OCI-LY7 (cell line): ENCODE results near the gene SLC66A3. TPM values are rescaled to one million over a fixed set of nuclear protein-coding genes. Genes with fewer than 3 reads are reported as not detected.

Source experiments
- Bru-seq: library from RNA; stranded (reverse); fragments of 400-500 nt; gene quantifications from one replicate; lab custom pipeline; 2021; lab: Mats Ljungman, UMichigan
- BruChase-seq, 2 experiments: library from RNA; stranded (reverse); fragments of 400-500 nt; gene quantifications; one replicate each; lab custom pipeline; 2021; lab: Mats Ljungman, UMichigan
- BruUV-seq: library from RNA; stranded (reverse); fragments of 400-500 nt; replicated peaks from 2 replicates; lab custom pipeline; 2021; lab: Mats Ljungman, UMichigan
- CTCF ChIA-PET: fragments of 300-600 bp; sonication (Branson Sonifier 250); formaldehyde crosslinking; loops from one replicate; lab custom pipeline; 2022; ENCODE audit warnings: antibody characterized with exemption; ENCODE audit not compliant: unreplicated experiment; lab: Charles Lee
- POLR2A ChIA-PET: fragments of 300-600 bp; sonication (Branson Sonifier 250); formaldehyde crosslinking; loops from one replicate; lab custom pipeline; 2022; ENCODE audit warnings: antibody characterized with exemption; lab: Charles Lee
- DNase-seq: peaks from one replicate; pipeline ENCODE4 v3.0.0-alpha.2; 2015; ENCODE audit warnings: low spot score
- H2AFZ ChIP-seq: fragments of 200-600 bp; sonication (generic), shearing (Covaris generic); 2 replicates; pipeline ENCODE4 v1.6.1; 2014; ENCODE audit warnings: mild to moderate bottlenecking, antibody characterized with exemption, low read length, moderate library complexity
- H3K27ac ChIP-seq: fragments of 200-600 bp; sonication (generic); 2 replicates; pipeline ENCODE4 v1.5.1; 2014; ENCODE audit warnings: mixed run types, low read depth, mild to moderate bottlenecking, moderate library complexity, low read length, inconsistent platforms; ENCODE audit not compliant: poor library complexity, severe bottlenecking
- H3K36me3 ChIP-seq: fragments of 200-600 bp; sonication (generic); 2 replicates; pipeline ENCODE4 v1.6.1; 2014; ENCODE audit warnings: mild to moderate bottlenecking, antibody characterized with exemption, low read length, moderate library complexity, mixed read lengths; ENCODE audit not compliant: insufficient read depth
- H3K4me1 ChIP-seq: fragments of 200-600 bp; sonication (generic); 2 replicates; pipeline ENCODE4 v1.5.1; 2014; ENCODE audit warnings: mild to moderate bottlenecking, low read length; ENCODE audit not compliant: insufficient read depth, poor library complexity, severe bottlenecking
- H3K4me2 ChIP-seq: fragments of 200-600 bp; sonication (generic); 2 replicates; pipeline ENCODE4 v1.6.1; 2014; ENCODE audit warnings: mild to moderate bottlenecking, low read length
- H3K4me3 ChIP-seq: fragments of 200-600 bp; sonication (generic); 2 replicates; pipeline ENCODE4 v1.5.1; 2014; ENCODE audit warnings: mild to moderate bottlenecking, low read depth, low read length; ENCODE audit not compliant: poor library complexity, severe bottlenecking
- H3K79me2 ChIP-seq: fragments of 200-600 bp; sonication (generic); 2 replicates; pipeline ENCODE4 v1.6.1; 2016; ENCODE audit warnings: low read depth, mild to moderate bottlenecking, low read length, moderate library complexity, mixed read lengths; ENCODE audit not compliant: insufficient read depth
- H3K9me2 ChIP-seq: fragments of 200-600 bp; sonication (generic); 2 replicates; pipeline ENCODE4 v1.6.1; 2016; ENCODE audit warnings: mild to moderate bottlenecking, low read length, mixed read lengths; ENCODE audit not compliant: insufficient read depth
- H3K9me3 ChIP-seq: fragments of 200-600 bp; sonication (generic); 2 replicates; pipeline ENCODE4 v1.6.1; 2014; ENCODE audit warnings: mild to moderate bottlenecking, mixed run types, low read length, mixed read lengths
- H4K20me1 ChIP-seq: fragments of 200-600 bp; sonication (generic); 2 replicates; pipeline ENCODE4 v1.6.1; 2014; ENCODE audit warnings: mild to moderate bottlenecking, antibody characterized with exemption, low read length, moderate library complexity, mixed read lengths; ENCODE audit not compliant: insufficient read depth
- CTCF ChIP-seq: fragments of 200-600 bp; sonication (generic); conservative IDR thresholded peaks from 2 replicates; pipeline ENCODE4 v1.5.1; 2014; ENCODE audit warnings: mild to moderate bottlenecking, antibody characterized with exemption, low read length, moderate library complexity, mixed read lengths
- EZH2phosphoT487 ChIP-seq: fragments of 200-600 bp; sonication (generic); IDR thresholded peaks from 2 replicates; pipeline ENCODE4 v1.6.1; 2018; ENCODE audit warnings: low read depth, borderline replicate concordance, mild to moderate bottlenecking, mixed run types, antibody characterized with exemption, low read length, moderate library complexity, mixed read lengths
- intact Hi-C: fragments of 100-400 bp; cut with micrococcal nuclease; formaldehyde crosslinking; loops from one replicate; pipeline ENCODE4 v1.10.0; 2022; ENCODE audit not compliant: unreplicated experiment
- long read RNA-seq: library from polyadenylated mRNA; stranded (forward); transcript quantifications from one replicate; pipeline ENCODE4 v2.0.0, GENCODE V29; 2022
- total RNA-seq, 2 experiments: library from RNA; depleted of rRNA in 1 of 2; stranded (reverse); fragments of >200 nt in 1 of 2; shearing (Covaris generic) in 1 of 2; gene quantifications; 2 replicates each; pipeline ENCODE4 v1.2.3, GENCODE V29; 2014 to 2022

SLC66A3 gene
- 5.4 and 6.0 TPM in 2 replicates for total RNA-seq (2014; rRNA removed; shearing (Covaris generic))
- total RNA-seq (2022), result 8.5 and 10.0 TPM in 2 replicates
- Bru-seq, nascent RNA, result percentile 47 among the genes with signal in this experiment
- BruChase-seq, experiment 1, labeled RNA remaining after a 6-hour chase, result percentile 52 among the genes with signal in this experiment
- percentile 49 among the genes with signal in this experiment for BruChase-seq, experiment 2, labeled RNA remaining after a 2-hour chase
- long read RNA-seq, transcript PQLC3-201 (7 exons, 1,830 nt), result major isoform, 15 of 38 reads
- long read RNA-seq, transcript PQLC3-204 (6 exons, 1,784 nt), result minor isoform, 5 of 38 reads
- long read RNA-seq, partial matches to known transcripts, result 5 of 38 reads
- long read RNA-seq, other reads (novel, unspliced or antisense), result 9 of 38 reads

DNA sequence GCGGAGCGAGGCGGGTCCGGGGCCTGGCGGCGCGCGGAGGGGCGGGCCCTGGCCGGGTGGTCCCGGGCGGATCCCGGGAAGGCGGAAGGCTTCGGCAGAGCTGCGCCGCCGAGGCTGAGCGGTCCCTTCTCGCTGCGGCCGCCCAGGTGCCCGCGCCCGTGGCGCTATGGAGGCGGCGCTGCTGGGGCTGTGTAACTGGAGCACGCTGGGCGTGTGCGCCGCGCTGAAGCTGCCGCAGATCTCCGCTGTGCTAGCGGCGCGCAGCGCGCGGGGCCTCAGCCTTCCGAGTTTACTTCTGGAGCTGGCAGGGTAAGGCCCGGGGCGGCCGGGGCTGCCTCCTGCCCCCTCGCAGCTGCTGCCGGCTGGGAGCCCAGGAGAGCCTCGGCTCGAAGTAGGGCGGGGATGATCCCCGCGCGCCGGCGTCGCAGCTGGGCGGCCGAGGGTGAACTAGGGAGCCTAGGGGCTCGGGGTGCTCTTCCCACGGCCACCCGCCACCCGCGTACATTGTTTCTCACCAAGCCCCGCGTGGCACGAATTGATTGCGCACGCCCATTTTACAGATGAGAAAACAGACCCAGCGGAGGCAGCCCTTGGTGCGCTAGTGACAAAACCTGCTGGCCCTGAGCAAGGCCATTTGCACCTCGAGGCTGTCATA is at the start of gene SLC66A3:
Gene SLC66A3, plus strand, starts transcription at position 87 of the 655 bp plus-strand sequence. Its CDS starts 80 bp downstream, at position 167.
- H3K27ac ChIP-seq, result peak within 1 kb of the TSS; percentile 35
- intact Hi-C loops, result loop anchor here (2.0 kb wide), 1 partner anchor 189 kb away; the partner anchor contains the start of gene ROCK2
- H2AFZ ChIP-seq, result peak within 1 kb of the TSS; percentile 86; the same call in 1 of the 2 replicates
- no peaks in the 10 kb centered on the region; the same call in 1 of the 2 replicates for H4K20me1 ChIP-seq
- ChIA-PET POLR2A (no interaction called here), CTCF (interaction anchor here (0.6 kb wide), 2 partner anchors 22 to 23 kb away, joined by 3 to 4 read pairs; a partner anchor contains a TSS)
- no peaks in the 10 kb centered on the region for H3K36me3 ChIP-seq
- H3K9me3 ChIP-seq, result no peaks in the 10 kb centered on the region
- no peaks in the 10 kb centered on the region for H3K79me2 ChIP-seq
- no TSS peak for BruUV-seq
- H3K4me3 ChIP-seq, result peak within 1 kb of the TSS; percentile 80
- TF ChIP-seq CTCF, result no peak
- TF ChIP-seq EZH2phosphoT487, result no peak
- no peaks in the 10 kb centered on the region for H3K9me2 ChIP-seq
- peaks cover 14% of the 10 kb centered on the region for H3K4me1 ChIP-seq
- DNase-seq, result peak; percentile 89
- H3K4me2 ChIP-seq, result peak within 1 kb of the TSS; percentile 97

GRCh38 chr2:11109002-11109401 is 46.3 kb upstream of the SLC66A3 start:
- H2AFZ ChIP-seq, result no peak overlapping the region
- POLR2A ChIA-PET, result no interaction called here
- no peak overlapping the region for H3K27ac ChIP-seq
- no peaks in the 10 kb centered on the region for H3K36me3 ChIP-seq
- no peak overlapping the region for H3K4me2 ChIP-seq
- no peaks in the 10 kb centered on the region for H3K9me2 ChIP-seq
- no peaks in the 10 kb centered on the region for H3K9me3 ChIP-seq
- CTCF ChIA-PET, result no interaction called here
- intact Hi-C loops, result no loop called here
- no peak for TF ChIP-seq CTCF
- H3K4me1 ChIP-seq, result no peaks in the 10 kb centered on the region
- no peaks in the 10 kb centered on the region for H3K79me2 ChIP-seq
- H4K20me1 ChIP-seq, result no peaks in the 10 kb centered on the region
- DNase-seq, result no peak
- no peak overlapping the region for H3K4me3 ChIP-seq
- no TSS peak for BruUV-seq
